HT-29 (cell line): ENCODE results near the gene LRP5. TPM values are rescaled to one million over a fixed set of nuclear protein-coding genes. Genes with fewer than 3 reads are reported as not detected.

Source experiments
- DNase-seq: peaks from one replicate; pipeline ENCODE4 v3.0.0-alpha.2; 2015; ENCODE audit warnings: low spot score
- total RNA-seq: library from RNA; depleted of rRNA; stranded (reverse); fragments of >200 nt; shearing (Covaris generic); gene quantifications from 2 replicates; pipeline ENCODE4 v1.2.3, GENCODE V29; 2014

Gene LRP5
- total RNA-seq, 1 experiment from 2014 or later, result 199 TPM

- DNase-seq, result no peak
These were observed 4.3 kb upstream of the LRP5 start for GRCh38 chr11:68308068-68308467.

- DNase-seq, result no peak
These were observed 2.7 kb upstream of the LRP5 start for GRCh38 chr11:68309621-68310185.

DNA sequence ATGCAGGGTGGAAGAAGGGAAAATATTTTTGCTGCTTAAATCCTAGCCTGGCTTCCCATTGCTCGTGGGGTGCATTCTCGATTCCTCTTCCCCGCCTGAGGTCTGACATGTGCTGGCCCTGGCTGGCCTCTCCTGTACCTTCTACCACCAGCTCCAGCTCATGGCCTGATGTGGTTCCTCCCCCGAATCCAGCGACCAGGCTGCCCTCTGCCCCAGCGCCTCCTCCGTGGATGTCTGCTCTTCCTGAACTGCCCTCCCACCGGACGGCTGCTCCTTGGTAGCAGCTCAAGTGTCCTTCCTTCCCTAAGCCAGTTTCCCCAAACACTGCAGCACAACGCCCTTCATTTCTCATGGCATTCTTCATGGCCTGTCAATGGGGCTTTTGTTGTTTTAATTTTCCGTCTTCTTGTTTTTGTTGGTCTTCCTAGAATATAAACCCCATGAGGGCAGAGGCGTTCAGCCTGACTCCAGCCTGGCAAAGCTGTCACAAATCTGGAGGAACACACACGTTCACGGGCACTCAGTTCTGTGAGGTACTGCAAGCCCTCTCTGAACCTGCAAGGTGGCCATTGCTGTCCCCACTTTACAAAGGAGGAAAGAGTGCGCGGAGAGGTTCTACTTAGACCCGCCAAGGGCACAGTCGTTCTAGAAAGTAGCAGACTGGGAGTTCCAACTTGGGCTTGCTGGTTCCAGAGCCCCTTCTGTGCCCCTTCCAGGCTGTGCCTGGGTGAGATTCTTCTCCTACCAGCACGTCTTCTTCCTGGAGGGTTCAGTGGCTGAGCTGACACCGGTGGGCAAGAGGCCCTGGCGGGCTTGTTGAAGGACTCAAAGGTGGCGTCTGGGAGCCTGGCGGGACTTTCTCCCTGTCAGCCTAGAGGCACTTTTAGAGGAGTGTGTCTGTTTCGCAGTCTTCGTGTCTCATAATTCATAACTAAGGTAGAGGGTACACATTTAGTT, 953 bp upstream of the LRP5 start:
- DNase-seq, result peak; percentile 47

- DNase-seq, result no peak
These were observed 586 bp downstream of the LRP5 start for GRCh38 chr11:68312780-68313573.

- peak; percentile 61 for DNase-seq
These were observed 1.3 kb downstream of the LRP5 start for GRCh38 chr11:68313574-68314202.

- peak; percentile 79 for DNase-seq
These were observed 2.1 kb downstream of the LRP5 start for GRCh38 chr11:68314203-68315170.

DNA sequence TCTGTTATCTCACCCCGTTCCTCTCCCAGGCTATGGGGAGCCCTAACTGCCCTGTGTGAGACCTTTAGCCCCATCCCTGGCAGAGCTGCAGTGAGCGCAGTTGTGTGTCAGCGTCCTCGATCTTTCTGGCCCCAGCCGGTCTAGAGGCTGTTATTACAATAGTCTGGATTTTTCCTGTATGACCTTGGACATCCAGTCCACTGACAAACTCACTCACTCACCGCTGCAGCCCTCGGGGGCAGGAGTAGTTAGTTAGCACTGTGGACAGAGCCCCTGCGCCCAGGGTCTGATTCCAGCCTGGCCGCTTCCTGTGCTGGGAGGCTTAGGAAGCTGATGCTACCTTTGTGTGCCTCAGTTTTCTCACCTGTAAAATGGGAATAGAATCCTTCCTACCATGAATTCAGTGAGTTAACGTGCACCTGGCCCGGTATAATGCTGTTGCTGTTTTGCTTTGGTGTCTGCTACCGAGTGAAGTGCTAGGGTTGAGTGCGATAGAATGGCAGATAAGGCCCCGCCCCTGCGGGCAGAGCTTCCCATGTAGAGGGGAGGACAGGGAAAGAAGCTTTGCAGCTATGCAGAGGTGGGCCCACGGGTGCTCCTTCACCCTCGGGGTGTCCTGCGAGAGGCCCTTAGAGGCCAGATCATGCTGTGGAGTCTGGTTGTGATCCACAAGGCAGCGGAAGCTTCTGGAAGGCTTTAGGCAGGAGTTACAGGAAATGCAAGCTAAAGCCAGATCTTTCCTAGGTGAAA, 3.0 kb downstream of the LRP5 start:
- DNase-seq, result peak; percentile 83

DNA sequence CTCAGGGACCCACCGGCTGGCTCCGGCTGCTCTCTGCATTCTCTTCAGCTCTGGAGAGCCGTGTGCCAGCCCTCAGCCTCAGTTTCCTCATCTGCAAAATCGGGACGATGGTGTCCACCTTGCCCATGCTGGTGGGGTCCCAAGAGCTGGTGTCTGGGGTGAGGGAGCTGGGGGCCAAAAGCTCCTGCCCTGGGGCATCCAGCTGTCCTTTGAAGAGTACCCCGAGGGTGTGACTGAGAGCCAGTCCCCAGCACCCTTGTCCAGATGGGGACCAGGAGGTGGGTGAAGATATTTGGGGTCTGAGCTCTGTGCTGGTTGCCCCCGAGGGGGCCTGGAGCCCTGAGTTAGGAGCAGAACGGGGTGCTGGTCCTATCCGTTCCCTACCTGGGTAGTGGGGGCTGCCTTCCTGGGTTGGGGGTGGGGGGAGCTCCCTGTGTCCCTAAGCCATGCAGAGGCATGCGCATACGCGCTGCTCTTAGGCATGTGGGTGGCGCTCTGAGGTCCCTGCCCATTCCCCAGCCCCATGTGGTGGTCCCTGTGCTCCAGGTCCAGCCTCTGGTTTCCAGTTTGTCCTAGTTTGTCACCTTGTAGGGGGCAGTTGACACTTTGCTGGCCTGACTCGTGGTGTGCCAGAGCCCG, 4.9 kb downstream of the LRP5 start:
- no peak for DNase-seq

DNA sequence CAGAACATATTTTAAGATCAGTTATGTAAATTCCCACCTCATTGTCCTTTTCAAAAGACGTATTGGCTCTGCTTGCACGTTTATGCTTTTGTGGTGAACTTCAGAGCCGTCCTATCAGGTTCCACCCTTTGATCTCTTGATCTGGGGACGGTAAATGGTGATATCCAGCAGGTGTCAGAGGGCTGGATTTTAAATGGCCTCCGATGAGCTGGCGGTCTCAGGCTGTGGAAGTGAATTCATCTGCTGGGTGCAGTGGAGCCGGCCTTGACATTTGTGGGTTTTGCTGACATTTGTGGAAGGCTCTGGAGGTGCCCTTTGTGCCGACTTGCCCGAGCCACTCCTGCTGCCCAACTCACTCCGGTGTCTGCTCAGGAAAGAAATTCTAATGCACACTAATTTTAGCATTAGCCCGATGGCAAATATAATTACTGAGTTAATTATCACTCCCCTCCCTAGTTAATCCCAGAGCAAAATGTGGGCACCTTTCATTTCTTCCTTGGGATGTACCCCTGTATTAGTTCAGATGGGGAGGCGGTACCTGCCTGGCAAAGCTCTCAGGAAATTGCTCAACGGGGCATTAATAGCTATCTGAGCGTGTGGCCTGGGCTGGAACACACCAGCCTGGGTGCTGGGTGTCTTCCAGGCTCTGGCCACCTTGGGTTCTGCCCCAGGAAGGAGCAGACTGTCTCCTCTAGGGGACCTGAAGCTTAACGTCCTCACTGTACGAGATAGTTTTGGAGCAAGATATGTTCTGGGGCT, 9.1 kb downstream of the LRP5 start:
- DNase-seq, result peak; percentile 65

GRCh38 chr11:68322052-68322430, 9.7 kb downstream of the LRP5 start:
- no peak for DNase-seq

DNA sequence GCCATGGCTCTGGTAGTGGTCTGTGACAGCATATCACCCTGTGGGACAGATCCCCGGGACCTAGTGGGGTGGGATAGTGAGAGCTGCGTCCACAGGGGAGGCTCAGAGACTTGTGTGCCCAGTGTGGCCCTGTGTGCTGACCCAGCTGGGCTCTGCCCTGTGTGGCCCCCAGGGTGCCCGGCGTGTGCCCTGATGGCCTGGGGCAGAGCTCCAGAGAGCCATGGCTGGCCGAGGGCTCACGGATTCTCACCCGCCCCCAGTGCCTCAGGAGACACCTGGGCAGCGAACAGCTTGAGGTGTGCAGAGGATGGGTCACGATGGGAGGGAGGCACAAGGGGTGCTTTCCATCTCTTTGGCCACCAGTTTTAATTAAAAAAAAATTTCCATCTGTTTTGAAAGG, 11.8 kb downstream of the LRP5 start:
- DNase-seq, result no peak

GRCh38 chr11:68324695-68325094, 12.3 kb downstream of the LRP5 start:
- DNase-seq, result no peak

DNA sequence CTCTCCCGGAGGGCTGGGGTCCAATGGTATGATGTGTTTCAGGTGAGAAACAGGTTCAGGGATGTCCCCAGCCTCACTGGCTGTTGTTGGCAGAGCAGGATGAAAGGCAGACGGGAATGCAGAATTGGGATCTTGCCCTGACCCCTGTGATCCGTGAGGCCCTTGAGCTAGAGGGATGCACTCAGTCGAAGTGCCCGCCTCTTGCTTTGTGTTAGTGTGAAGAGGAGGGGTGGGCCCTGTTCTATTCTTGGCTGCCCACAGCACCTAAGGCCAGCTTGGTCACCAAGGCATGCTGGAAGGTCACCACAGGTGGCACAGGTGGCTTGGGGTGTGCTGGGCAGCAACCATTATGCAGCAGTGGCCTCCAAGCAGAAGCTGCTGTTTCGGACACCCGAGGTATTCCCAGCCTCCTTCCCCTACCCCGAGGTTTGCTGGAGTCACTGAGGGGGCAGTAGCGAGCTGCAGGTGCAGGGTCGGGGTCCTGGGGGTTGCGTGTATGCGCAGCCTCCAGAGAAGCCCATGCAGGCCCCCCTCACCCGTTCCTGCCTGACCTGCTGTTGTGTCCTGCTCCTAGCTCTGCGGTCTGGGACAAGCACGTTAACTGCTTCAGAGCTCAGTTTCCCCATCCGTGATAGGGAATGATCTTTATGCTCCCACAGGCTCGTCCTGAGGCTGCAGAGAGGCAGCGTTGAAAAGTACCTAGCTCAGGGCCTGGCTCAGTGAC, 13.0 kb downstream of the LRP5 start:
- no peak for DNase-seq

- DNase-seq, result no peak
These were observed 13.5 kb downstream of the LRP5 start for GRCh38 chr11:68325907-68326220.

DNA sequence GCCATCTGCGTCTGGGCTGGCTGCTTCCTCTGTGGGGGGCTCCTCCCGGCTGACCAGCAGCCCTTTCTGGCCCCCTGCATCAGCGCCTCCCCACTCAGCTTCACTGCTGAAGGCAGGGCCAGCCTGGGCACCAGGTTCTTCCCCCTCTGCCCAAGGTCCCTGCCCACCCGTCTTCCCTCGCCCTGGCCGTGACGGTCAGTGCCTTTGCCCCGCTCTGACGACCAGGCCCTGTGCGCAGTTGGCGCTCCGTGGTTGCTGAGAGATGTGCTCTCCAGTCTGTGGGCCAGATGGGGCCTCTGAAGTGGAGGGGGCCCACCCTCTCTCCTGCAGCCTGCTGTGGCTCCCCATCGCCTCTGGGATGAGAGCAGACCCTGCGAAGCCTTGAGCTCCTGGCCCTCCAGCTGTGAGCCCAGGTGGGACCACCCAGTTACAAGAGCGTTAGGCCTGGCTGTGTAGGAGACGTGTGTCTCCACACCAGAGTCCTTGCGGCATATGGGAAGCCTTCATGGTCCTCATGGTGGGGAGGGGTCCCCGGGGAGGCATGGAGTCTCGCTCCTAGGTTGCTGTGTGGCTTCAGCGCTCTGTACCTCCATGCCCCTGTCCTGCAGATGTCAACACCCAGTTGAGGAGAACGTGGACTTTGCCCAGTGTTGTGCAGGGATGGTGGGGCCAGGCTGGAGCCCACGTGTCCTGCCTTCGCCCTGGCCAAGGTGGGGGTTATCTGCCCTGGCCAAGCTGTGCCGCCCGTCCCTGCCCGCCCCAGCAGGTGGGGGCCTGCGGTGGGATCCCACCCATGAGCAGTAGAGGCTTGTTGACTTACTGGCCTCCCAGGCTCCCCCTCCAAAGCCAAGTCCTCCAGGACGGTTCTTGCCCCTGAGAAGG, 14.2 kb downstream of the LRP5 start:
- no peak for DNase-seq

DNA sequence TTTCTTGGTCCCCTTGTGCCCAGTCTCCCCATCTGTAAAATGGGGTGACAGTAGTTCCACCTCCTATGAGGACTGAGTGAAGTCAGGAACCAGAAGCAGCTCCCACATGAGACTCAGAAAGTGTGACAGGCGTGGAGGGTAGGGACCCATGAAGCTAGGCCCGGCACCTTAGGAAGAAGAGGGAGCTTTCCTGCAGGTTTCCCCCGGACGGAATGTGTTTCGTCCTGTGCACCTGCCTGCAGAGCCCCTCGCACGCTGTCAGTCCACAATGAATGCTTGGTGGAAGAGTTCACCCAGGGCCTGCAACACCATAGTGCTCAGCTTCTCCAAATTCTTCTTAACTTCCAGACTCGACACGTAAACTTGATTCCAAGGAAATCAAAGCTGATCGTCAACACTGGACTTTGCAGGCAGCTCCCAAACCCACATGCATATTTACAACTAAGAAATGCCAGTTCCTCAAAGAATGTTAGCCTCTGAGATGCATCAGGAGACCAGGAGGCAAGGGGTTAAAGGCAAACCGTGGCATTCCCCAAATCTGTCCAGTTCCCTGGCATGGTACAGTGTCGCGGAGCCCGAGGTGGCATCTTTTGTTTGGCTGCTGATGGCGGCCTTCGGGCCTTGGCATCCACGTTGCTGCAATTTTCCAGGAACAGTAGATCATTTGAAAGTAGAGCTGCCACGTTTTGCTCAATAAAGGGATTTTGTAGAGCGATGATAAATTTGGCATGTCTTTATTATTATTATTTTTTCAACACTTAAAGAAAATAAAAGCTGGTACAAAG, 15.4 kb downstream of the LRP5 start:
- DNase-seq, result no peak
